NCI-H2196 treated with DMSO at 0.1 percent for 48 hours (cell line): Measurements from ENCODE around the gene BRS3.
"Not testable (repeated sequence)": the region's sequence is repeated elsewhere in the genome, so short reads cannot be mapped to it uniquely, and the experiment has no call there.

Experiments used
- DNase-seq: peaks from one replicate; lab custom pipeline; 2025; ENCODE audit not compliant: unreplicated experiment; lab: John Stamatoyannopoulos, UW

BRS3 gene

DNA sequence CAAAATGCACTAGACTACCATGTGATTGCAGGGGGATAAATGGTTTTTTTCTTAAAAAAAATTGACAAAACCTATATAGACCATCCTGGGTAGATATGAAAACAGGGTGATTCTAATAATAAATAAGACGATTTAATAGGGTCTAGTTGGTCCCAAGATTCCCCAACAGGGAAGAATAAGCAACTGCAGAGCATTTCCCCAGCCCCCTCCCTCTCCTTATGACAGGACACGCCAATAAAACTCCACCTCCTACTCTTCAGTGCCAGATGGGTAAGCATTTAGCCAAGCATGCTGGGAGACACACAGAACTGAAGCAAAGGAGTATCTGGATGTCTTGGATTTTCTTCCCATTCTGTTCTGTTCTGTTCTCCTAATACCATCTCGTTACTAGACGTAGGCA, at the start of gene BRS3:
Gene BRS3, plus strand, starts transcription at position 301 of the 400 bp plus-strand sequence. CDS start 168 bp downstream, outside the sequence.
- no peak for DNase-seq

DNA sequence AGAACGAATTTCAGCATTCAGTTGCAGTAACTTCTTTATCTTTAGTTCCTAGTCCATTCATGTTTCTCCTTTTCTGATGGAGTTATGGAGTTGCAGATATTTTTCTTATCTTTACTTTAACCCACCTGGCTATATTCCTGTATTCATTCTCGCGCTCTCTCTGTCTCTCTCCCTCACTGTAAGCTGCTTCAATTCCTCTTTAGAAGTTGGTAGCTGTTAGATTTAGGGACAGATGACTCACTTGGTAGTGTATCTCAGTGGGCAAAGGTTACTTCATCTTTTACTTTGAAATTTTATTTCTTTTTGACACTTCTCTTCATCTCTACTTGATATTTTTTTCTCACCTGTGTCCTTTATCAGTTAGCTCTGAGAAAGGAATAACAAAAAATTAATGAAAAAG, 49.6 kb upstream of the BRS3 start:
- no peak for DNase-seq

DNA sequence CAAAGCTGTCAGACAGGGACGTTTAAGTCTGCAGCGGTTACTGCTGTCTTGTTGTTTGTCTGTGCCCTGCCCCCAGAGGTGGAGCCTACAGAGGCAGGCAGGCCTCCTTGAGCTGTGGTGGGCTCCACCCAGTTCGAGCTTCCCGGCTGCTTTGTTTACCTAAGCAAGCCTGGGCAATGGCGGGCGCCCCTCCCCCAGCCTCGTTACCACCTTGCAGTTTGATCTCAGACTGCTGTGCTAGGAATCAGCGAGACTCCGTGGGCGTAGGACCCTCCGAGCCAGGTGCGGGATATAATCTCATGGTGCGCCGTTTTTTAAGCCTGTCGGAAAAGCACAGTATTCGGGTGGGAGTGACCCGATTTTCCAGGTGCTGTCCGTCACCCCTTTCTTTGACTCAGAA, 42.1 kb upstream of the BRS3 start:
- DNase-seq: not testable (repeated sequence)

DNA sequence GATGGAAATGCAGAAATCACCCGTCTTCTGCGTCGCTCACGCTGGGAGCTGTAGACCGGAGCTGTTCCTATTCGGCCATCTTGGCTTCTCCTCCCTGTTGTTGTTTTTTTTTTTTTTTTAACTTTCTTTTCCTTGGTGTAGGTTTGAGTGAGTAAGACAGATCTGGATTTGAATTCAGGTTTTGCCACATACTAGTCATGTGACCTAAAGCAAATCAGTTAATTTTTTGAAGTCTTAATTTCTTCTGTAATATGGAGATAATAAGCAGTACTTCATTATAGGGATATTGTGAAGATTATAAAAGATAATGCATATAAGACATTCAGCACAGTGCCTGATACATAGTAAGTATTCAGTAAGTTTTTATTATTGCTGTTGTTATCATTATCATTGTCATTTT, 41.5 kb upstream of the BRS3 start:
- DNase-seq: no peak

DNA sequence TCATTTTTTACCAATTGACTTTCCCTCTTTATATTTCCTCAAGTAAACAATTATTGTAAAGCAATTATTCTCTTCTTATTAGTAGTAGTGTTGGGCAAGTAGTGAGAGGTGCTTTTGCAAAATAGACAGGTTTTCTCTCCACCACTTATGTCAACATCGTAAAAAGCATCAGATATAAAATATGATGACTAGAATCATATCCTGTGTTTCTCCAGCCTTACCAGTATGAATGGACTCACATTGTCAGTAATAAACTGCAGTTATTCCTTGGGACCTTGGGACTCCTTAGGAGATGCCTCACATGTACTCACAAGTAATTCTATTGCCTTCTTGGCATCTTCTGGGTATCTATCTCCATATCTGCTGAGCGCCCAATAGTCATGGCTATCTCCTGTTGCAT, 40.4 kb upstream of the BRS3 start:
- no peak for DNase-seq

DNA sequence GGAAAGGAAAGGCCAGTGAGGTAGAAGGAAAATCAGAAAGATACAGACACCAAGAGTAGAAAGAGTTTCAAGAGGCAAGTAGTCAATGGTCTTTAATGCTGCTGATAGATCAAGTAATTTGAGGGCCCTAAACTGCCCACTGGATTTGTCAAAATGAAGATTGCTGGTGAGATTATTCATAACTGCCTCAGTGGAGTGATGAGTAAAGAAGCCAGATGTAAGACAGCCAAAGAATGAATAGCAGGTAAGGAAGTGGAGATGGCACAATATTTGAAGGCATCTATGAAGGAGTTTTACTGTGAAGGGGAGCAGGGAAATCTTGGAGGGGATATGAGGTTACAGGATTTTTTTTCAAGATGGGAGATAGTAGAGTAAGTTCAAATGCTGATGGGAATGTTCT, 39.8 kb upstream of the BRS3 start:
- no peak for DNase-seq

DNA sequence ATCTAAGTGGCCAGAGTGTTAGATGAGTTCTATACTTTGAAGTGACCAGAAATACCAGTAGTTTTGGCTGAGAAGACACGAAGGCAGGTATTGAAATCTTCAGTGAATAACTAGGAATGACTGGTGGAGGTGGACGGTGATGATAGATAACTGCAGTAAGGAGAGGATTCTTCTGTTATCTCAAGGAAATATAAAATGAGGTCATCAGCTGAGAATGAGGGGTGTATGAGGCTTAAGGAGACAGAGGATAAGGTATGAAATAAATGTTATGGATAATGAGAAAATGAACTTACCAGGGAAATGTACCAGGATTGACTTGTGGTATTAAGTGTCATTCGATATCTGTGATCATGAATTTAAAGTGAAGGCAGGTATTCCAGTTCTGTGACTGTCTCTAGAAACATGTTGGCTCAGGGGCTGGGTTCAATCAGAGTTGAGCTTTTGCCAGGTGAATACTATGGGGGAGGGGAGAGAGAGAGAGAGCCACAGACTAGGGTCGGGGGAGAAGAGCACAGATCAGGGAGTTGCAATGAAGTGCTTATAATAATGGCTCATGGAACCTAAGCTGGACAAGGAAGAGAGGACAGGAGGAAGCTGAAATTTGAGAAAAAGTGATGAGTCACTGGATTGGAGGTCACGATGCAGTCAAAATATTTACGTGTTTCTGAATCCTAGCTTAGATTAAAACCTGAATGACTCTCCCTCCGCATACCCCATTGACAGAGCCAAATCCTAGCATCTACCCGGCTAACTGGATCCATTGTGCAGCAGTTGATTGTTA, 37.5 kb upstream of the BRS3 start:
- peak; percentile 8 for DNase-seq

DNA sequence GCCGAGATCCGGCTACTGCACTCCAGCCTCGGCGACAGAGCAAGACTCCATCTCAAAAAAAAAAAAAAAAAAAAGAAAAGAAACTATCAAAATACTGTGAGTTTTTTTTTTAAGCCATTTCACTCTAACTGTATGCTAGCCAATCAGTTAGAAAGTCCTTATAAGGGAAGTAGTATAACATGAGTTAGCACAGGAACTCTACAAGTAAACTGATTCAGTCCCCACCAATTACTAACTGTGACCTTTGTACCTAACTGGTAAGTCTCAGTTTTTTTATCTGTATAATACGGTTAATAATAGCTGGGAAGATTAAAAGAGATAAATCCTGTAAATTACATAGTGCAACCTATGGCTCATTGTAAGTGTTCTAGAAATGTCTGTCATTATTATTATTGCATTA, 35.1 kb upstream of the BRS3 start:
- no peak for DNase-seq

DNA sequence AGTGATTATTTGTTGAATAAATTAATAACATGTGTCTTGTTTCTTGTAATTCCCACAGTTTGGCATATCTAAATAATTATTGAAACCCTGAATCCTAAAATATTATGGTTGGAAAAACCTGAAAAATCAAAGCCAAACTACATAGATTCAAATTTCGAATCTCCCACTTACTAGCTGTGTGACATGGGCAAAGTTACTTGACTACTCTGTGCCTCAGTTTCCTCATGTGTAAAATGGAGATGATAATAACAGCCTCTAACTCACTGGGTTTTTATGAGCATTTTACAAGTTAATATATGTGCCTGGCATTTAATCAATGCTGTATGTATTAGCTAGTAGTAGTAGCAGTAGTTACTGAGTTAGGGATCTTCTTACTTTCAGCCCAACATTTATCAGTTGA, 34.6 kb upstream of the BRS3 start:
- DNase-seq: no peak

DNA sequence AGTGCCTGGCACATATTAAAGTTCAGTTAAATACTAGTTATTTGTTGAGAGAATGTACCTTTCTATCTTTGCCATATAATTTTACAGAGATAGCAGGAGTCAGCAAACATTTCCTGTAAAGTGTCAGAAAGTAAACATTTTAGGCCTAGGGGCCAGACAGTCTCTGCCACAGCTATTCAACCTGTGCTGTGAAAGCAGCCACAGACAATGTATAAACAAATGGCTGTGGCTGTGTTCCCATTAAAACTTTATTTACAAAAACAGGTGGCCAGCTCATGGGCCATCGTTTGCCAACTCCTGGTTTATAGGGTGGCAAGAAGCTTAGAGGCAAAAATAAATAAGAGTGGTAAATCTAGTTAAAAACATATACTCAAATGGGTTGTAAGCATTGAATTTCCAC, 34.0 kb upstream of the BRS3 start:
- DNase-seq: peak; percentile 4

DNA sequence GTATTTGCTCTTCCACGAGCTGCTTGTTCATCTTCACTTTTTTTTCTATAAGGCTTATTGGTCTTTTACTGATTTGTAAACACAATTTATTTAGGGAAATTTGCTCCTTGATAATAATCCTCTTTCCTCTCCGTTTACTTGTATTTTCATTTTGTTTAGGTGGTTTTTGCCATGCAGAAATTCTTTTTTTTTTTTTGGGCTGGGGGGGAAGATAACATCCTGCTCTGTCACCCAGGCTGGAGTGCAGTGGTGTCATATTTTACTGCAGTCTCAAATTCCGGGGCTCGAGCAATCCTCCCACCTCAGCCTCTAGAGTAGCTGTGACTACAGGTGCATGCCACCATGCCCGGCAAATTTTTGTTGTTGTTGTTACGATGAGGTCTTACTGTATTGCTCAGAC, 31.6 kb upstream of the BRS3 start:
- no peak for DNase-seq

DNA sequence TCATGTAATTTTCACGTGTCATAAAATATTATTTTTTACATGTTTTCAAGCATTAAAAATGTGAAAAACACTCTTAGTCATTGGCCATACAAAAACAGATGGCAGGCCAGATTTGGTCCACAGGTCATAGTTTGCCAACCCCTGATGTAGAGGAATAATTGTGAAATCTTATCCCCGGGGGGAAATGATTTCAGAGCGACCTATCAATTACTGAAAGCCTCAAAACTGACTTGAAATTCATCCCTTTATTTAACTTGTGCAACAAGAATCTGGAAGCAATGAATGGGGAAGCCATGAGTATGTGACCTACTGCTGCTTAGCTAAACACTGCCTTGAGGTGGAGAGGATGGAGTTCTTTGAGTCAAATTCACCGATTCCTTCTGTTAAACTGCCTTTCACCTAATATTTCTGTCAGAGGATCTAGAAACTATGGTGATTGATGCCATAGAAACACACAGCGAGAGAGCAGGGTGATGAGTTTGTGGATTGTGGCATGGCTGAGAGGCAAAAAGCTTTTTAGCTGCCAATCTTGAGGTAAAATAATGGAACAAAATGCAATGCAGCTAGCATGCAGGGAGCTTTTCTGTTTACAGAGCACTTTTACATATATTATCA, 30.3 kb upstream of the BRS3 start:
- DNase-seq: no peak

DNA sequence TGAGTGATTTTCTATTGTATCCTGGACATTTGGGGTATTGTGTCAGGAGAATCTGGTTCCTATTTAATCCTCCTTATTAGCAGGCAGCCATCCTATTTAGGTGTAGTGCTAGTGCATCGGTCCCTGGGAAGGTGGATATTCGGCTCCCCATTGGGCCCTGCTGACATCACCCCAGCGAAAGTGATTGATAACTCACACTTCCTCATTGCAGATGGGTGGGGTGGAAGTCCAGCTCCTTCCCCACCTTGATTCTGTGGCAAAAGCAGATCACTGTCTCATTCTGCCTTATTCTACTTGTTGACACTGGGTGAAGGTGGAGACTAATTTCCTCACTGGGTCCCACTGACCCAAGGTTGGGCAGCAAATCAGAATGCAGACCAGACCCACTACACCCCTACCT, 23.2 kb upstream of the BRS3 start:
- DNase-seq: no peak

DNA sequence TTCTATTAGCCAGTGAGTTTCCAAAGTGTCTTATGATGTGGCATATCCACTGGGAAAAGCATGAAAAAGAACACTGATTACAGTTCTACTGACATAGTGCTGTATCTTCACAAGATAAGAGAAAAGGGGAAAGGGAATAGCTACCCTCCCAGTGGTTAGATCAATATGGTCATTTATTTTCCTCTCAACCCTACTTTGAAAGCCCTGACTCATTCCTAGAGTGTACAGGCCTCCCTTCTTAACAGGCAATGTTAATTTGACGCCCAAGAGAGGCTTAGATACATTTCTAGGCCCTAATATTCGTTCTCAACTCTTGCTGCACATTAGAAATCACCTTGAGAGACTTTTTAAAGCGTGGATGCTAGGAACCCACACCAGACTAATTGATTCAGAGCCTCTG, 20.4 kb upstream of the BRS3 start:
- DNase-seq: no peak

DNA sequence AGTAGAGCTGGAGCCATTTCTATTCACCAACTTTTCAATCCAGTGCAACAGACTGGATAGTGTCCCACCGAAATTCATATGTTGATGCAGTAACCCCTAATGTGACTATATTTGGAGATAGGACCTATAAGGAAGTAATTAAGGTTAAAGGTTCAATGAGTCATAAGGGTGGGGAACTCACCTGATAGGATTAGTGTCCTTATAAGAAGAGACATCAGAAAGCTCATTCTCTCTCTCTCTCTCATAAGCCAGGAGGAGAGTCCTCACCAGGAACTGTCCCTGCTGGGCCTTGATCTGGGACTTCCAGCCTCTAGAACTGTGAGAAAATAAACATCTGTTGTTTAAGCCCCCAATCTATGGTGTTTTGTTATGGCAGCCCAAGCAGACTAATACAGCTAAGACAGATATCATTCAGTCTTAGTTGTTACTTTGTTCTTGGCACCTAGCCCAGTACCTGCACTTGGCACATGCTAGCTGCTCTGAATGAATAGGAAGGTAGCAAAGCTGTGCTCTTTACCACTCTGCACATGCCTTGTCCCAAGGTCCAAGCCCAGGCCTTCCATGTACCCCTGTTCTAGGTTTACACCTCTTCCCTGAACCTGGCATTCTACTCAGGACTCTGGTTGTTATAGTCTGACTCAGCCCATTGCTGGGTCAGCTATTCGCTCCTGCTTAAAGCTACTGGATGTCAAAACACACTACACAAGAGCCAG, 19.2 kb upstream of the BRS3 start:
- DNase-seq: no peak

DNA sequence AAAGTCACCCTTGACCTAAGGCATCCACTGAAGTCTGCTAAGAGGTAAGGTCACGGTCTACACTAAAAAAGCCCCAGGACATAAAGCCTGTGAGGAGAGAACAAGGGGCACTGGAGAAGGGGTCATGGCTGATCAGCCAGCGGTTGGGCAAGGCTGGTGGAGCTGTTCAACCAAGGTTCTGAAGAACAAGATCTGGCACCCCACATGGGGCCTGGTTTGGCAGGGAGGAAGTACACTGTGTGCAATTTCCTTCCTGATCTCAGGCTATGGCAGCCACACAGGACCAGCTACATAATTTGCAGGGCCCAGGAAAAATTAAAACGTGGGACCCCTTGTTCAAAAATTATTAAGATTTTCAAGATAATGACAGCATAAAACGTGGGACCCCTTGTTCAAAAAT, 14.1 kb upstream of the BRS3 start:
- no peak for DNase-seq

DNA sequence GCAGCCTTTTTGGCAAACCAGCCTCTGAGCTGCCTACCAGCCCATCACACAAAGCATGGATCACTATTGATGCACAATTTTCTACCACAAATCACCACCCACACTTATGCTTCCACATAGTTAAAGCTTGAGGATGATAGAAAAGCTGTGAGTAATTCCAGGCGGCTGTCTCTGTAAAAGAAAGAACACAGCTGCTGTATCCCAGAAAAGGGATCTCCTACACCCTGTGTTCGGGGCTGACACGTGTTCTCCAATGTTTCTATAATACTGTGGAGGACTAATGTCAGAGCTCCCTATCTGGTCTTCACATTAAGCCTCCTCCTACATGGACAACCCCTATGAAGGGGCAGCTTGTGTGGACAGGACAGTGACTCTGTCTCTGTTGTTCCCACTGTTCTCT, 12.5 kb upstream of the BRS3 start:
- no peak for DNase-seq

DNA sequence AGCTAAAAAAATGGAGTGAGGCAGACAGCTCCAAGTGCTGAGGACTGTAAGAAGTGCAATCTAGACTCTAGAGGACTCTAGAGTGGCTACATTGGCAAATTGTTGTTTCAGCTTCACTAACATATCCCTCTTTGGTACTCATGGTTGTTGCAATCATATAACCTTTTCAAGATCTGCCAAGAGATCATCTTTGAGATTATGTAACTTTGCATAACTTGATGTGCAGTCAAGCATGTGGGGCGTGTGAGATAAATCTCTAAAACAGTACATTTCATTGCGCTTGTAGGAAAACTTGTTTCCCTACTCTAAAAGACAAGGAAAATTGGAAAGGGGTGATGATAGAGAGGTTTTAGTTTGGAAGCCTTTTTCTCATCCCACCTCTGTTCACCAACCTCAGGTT, 11.2 kb upstream of the BRS3 start:
- DNase-seq: no peak

DNA sequence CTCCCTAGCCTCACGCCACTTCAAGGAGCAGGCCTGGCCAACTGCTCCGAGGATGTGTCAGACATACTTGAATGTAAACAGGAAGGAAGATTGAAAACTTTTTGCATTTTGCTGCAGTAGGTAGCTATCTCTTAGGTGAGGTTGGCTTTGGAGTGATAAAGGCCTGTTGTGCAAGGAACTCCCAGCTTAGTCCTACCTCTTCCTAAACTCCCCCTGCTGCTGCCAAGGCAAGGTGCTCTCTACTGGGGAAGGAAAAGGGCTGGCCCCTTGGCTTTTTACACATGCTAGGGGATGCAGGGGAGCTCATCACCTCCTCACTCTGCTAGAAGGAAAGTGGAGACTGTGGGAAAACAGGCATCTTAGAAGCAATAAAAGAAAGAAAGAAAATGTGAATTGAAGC, 10.7 kb upstream of the BRS3 start:
- DNase-seq: no peak

DNA sequence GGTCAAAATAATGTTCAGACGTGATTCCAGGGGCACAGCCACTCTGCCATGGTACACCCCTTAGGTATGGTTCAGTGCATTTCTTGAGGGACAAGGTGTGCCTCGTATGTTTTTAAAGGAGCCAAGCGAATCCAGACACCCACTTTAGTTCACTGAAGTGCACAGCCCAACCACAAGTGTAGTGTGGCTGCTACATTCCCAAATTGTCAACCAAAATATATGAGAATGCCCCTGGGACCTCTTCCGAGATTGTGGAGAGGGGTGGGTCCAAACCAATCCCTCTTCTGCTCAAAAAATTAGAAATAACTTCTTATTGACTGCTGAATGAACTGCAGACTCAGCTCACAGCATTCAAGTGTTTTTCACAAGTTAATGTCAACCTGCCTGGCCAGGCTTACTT, 7.4 kb upstream of the BRS3 start:
- no peak for DNase-seq

DNA sequence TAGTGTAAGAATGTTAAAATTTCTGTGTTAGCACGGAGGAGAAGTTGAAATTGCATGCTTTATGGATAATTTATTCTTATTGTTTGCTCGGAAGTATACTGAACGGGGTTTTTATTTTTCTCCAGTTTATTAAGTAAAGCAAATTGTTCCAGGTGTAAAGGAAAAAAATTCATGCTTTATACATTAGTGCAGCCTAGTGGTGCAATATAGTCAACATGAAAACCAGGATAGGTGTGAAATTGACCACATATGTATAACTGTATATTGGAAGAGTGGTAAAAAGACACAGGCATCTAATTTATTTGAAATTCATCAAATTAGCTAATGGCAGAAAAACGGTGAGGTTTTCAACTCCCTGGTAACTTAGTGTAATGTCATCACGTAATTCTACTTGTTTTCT, 959 bp downstream of the BRS3 start:
- DNase-seq: no peak

DNA sequence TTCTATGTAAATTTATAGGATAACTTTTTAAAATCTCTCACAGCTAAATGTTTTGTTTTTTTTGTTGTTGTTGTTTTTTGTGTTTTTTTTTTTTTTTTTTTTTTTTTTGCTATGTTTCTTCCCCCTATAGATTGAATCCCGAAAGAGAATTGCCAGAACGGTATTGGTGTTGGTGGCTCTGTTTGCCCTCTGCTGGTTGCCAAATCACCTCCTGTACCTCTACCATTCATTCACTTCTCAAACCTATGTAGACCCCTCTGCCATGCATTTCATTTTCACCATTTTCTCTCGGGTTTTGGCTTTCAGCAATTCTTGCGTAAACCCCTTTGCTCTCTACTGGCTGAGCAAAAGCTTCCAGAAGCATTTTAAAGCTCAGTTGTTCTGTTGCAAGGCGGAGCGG, 4.1 kb downstream of the BRS3 start:
- DNase-seq: no peak
